WTC11 (cell line): Measurements from ENCODE around the gene GGCT. TPM values are rescaled to one million over a fixed set of nuclear protein-coding genes. Genes with fewer than 3 reads are reported as not detected.

Source experiments
- ATAC-seq: fragments of 200-7000 bp; cut with Tn5 transposase; 2 replicates; pipeline ENCODE4 v1.10.0; 2021; ENCODE audit warnings: mild to moderate bottlenecking, moderate library complexity
- CTCF ChIA-PET: fragments of 300-600 bp; sonication (Branson Sonifier 250); formaldehyde crosslinking; loops from one replicate; lab custom pipeline; 2021; ENCODE audit warnings: antibody characterized with exemption; lab: Charles Lee
- POLR2A ChIA-PET: fragments of 350-600 bp; sonication (Branson Sonifier 250); formaldehyde crosslinking; loops from one replicate; lab custom pipeline; 2021; ENCODE audit warnings: antibody characterized with exemption; lab: Charles Lee
- DNase-seq: peaks from one replicate; pipeline ENCODE4 v3.0.0; 2021; ENCODE audit warnings: low spot score
- H3K27ac Mint-ChIP-seq: 2 replicates; pipeline ENCODE4 v1.8.0; 2021; ENCODE audit warnings: mixed read lengths
- H3K27me3 Mint-ChIP-seq: 2 replicates; pipeline ENCODE4 v1.8.0; 2021; ENCODE audit warnings: low read depth, mild to moderate bottlenecking, moderate library complexity, mixed read lengths
- H3K36me3 Mint-ChIP-seq: 2 replicates; pipeline ENCODE4 v1.8.0; 2021; ENCODE audit warnings: mixed read lengths
- H3K4me1 Mint-ChIP-seq: 2 replicates; pipeline ENCODE4 v1.8.0; 2022; ENCODE audit warnings: mixed read lengths
- H3K4me3 Mint-ChIP-seq: 2 replicates; pipeline ENCODE4 v1.8.0; 2021; ENCODE audit warnings: mild to moderate bottlenecking, moderate library complexity, mixed read lengths
- H3K9me3 Mint-ChIP-seq: 2 replicates; pipeline ENCODE4 v1.8.0; 2021; ENCODE audit warnings: mixed read lengths
- AR ChIP-seq: fragments of 250-450 bp; sonication (Bioruptor Pico); IDR thresholded peaks from 2 replicates; pipeline ENCODE4 v1.9.0; 2021; ENCODE audit warnings: mild to moderate bottlenecking
- ARID4B ChIP-seq: sonication (generic); formaldehyde crosslinking; IDR thresholded peaks from 2 replicates; pipeline ENCODE4 v1.8.0; 2023; ENCODE audit warnings: missing genetic modification reagents, mild to moderate bottlenecking, borderline replicate concordance
- ATF6 ChIP-seq: sonication (generic); formaldehyde crosslinking; IDR thresholded peaks from 2 replicates; pipeline ENCODE4 v1.8.1; 2023; ENCODE audit warnings: mild to moderate bottlenecking, missing genetic modification reagents
- CDX4 ChIP-seq: fragments of 250-450 bp; sonication (Bioruptor Pico); IDR thresholded peaks from 2 replicates; pipeline ENCODE4 v1.9.0; 2021; ENCODE audit warnings: moderate library complexity, mild to moderate bottlenecking, inconsistent platforms, borderline replicate concordance
- FOXJ3 ChIP-seq: sonication (generic); formaldehyde crosslinking; IDR thresholded peaks from 2 replicates; pipeline ENCODE4 v1.9.0; 2021; ENCODE audit warnings: missing genetic modification reagents, mild to moderate bottlenecking, borderline replicate concordance
- MLX ChIP-seq: sonication (generic); formaldehyde crosslinking; IDR thresholded peaks from 2 replicates; pipeline ENCODE4 v1.8.1; 2023; ENCODE audit warnings: mild to moderate bottlenecking, missing genetic modification reagents, moderate library complexity
- OVOL2 ChIP-seq: fragments of 250-450 bp; sonication (Bioruptor Pico); IDR thresholded peaks from 2 replicates; pipeline ENCODE4 v1.9.0; 2021; ENCODE audit warnings: mild to moderate bottlenecking, borderline replicate concordance
- PRRX2 ChIP-seq: fragments of 250-450 bp; sonication (Bioruptor Pico); IDR thresholded peaks from 2 replicates; pipeline ENCODE4 v1.8.0; 2021; ENCODE audit warnings: mild to moderate bottlenecking
- SOX15 ChIP-seq: fragments of 250-450 bp; sonication (Bioruptor Pico); IDR thresholded peaks from 2 replicates; pipeline ENCODE4 v1.9.0; 2021; ENCODE audit warnings: mild to moderate bottlenecking
- STAT6 ChIP-seq: sonication (generic); formaldehyde crosslinking; conservative IDR thresholded peaks from 2 replicates; pipeline ENCODE4 v1.8.1; 2023; ENCODE audit warnings: mild to moderate bottlenecking, low read depth, missing genetic modification reagents, moderate library complexity
- TEAD4 ChIP-seq: sonication (generic); formaldehyde crosslinking; IDR thresholded peaks from 2 replicates; pipeline ENCODE4 v1.8.0; 2022; ENCODE audit warnings: mild to moderate bottlenecking, missing genetic modification reagents
- ZNF121 ChIP-seq: sonication (generic); formaldehyde crosslinking; IDR thresholded peaks from 2 replicates; pipeline ENCODE4 v1.8.0; 2023; ENCODE audit warnings: missing genetic modification reagents
- ZNF671 ChIP-seq: fragments of 250-450 bp; sonication (Bioruptor Pico); IDR thresholded peaks from 2 replicates; pipeline ENCODE4 v1.8.0; 2021; ENCODE audit warnings: mild to moderate bottlenecking
- ZSCAN18 ChIP-seq: fragments of 250-450 bp; sonication (Bioruptor Pico); IDR thresholded peaks from 2 replicates; pipeline ENCODE4 v2.1.2; 2022; ENCODE audit warnings: mild to moderate bottlenecking, moderate library complexity
- total RNA-seq: library from RNA; stranded (reverse); gene quantifications from 3 replicates; pipeline ENCODE4 v1.2.3, GENCODE V29; 2021

GGCT gene
- total RNA-seq, 1 experiment from 2014 or later = 95.4 TPM

- ChIA-PET CTCF (interaction anchor here (0.7 to 2.1 kb wide), 20 partner anchors 9 to 306 kb away, joined by 3 to 17 read pairs (median 4); partner anchors contain the start of gene NOD1), POLR2A (interaction anchor here (1.7 kb wide), 1 partner anchor 9 kb away, joined by 7 read pairs; the partner anchor contains the start of gene NOD1)
- peak; percentile 99 for ATAC-seq
- Mint-ChIP-seq H3K4me3 (peak overlapping the region; percentile 19; the same call in 1 of the 2 replicates), H3K27ac (peak overlapping the region; percentile 67), H3K36me3 (no peaks in the 10 kb centered on the region), H3K27me3 (no peaks in the 10 kb centered on the region), H3K4me1 (peaks cover 21% of the 10 kb centered on the region), H3K9me3 (no peaks in the 10 kb centered on the region)
- TF ChIP-seq SOX15 (no peak), TEAD4 (CRISPR knock-in tag) (no peak), MLX (CRISPR knock-in tag) (no peak), CDX4 (CRISPR knock-in tag) (no peak), PRRX2 (CRISPR knock-in tag) (no peak), ZNF121 (CRISPR knock-in tag) (no peak), ATF6 (CRISPR knock-in tag) (no peak), FOXJ3 (CRISPR knock-in tag) (no peak), ZNF671 (no peak), AR (no peak), OVOL2 (CRISPR knock-in tag) (no peak), ZSCAN18 (no peak), ARID4B (CRISPR knock-in tag) (no peak), STAT6 (no peak)
- DNase-seq = peak; percentile 68
These were observed 35.3 kb downstream of the GGCT start for GRCh38 chr7:30469303-30469702.
